ENCODE results near the gene ZNF774. TPM values are rescaled to one million over a fixed set of nuclear protein-coding genes. Genes with fewer than 3 reads are reported as not detected.

The ZNF774 gene
- total and polyA plus RNA-seq, 2 of the 13 experiments (the other 11 are each of a cell fraction or from before 2014, with no cell fraction given): 0.59 to 1.4 TPM

- no peak for TF ChIP-seq EHMT2 (IDR thresholded peaks at IDR 0.05; ENCODE audit: borderline replicate concordance, low read depth, low read length)
- no peak for TF ChIP-seq HBP1 (CRISPR knock-in tag; IDR thresholded peaks at IDR 0.05; ENCODE audit: low read depth)
- TF ChIP-seq JUND (CRISPR knock-in tag; IDR thresholded peaks at IDR 0.05): peak; percentile 31; the same call in 1 of the 2 replicates
- no peak for TF ChIP-seq SOX6 (IDR thresholded peaks at IDR 0.05)
- peak; percentile 23; the same call in 1 of the 2 replicates for TF ChIP-seq SOX6 (CRISPR knock-in tag; IDR thresholded peaks at IDR 0.05)
- TF ChIP-seq NPAS2 (CRISPR knock-in tag; IDR thresholded peaks at IDR 0.05; ENCODE audit: borderline replicate concordance): no peak
- TF ChIP-seq SP2 (CRISPR knock-in tag; IDR thresholded peaks at IDR 0.05): no peak
- TF ChIP-seq HIVEP1 (CRISPR knock-in tag; IDR thresholded peaks at IDR 0.05): no peak
- no peak for TF ChIP-seq ZFP36L2 (CRISPR knock-in tag; IDR thresholded peaks at IDR 0.05)
- no peak for TF ChIP-seq ZNF546 (CRISPR knock-in tag; conservative IDR thresholded peaks at IDR 0.05)
- TF ChIP-seq ZNF841 (CRISPR knock-in tag; IDR thresholded peaks at IDR 0.05; ENCODE audit: borderline replicate concordance): no peak
- no peak for TF ChIP-seq GATAD1 (CRISPR knock-in tag; IDR thresholded peaks at IDR 0.05)
- TF ChIP-seq ZBTB43 (CRISPR knock-in tag; conservative IDR thresholded peaks at IDR 0.05): no peak
- no peak for TF ChIP-seq IRF9 (CRISPR knock-in tag; IDR thresholded peaks at IDR 0.05; ENCODE audit: borderline replicate concordance)
- peak; percentile 54; the same call in 1 of the 2 replicates for TF ChIP-seq ERF (CRISPR knock-in tag; IDR thresholded peaks at IDR 0.05)
- TF ChIP-seq ZNF343 (CRISPR knock-in tag; IDR thresholded peaks at IDR 0.05): no peak
- no peak for TF ChIP-seq REPIN1 (CRISPR knock-in tag; IDR thresholded peaks at IDR 0.05; ENCODE audit: borderline replicate concordance, low read depth)
- TF ChIP-seq BCL3 (CRISPR knock-in tag; IDR thresholded peaks at IDR 0.05): no peak
- no peak for TF ChIP-seq MNT (IDR thresholded peaks at IDR 0.05)
- TF ChIP-seq SP4 (CRISPR knock-in tag; IDR thresholded peaks at IDR 0.05): no peak
- 0 out of 2 replicates have a peak, but pooled peaks have one; percentile 34 for TF ChIP-seq ZNF317 (CRISPR knock-in tag; IDR thresholded peaks at IDR 0.05)
- TF ChIP-seq ATF6 (CRISPR knock-in tag; conservative IDR thresholded peaks at IDR 0.05): no peak
Observed at GRCh38 chr15:90400759-90401314, 48.8 kb downstream of the ZNF774 start (continued).
